ENCODE data around the gene GRXCR1.

Gene GRXCR1

DNA sequence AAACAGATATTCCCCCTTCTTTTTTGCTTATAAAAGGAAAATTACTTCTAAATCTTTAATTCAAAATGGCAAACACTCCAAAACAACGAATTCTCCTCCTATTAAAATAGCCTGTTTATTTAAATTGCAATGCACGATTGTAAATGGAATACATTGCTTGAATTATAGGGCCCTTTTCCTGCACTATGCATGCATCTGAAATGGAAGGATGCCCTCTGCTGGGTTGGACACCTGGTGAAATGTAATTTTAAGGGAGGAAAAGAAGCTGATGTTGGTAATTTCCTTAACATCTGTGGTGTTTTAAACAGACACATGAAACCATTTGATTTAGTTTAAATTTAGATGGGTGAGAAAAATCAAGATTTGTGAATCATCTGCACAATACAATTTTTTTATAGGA, 72.8 kb downstream of the GRXCR1 start:
- Mint-ChIP-seq H3K4me3 (no peak overlapping the region), H3K27me3 (no peaks in the 10 kb centered on the region), H3K27ac (no peak overlapping the region), H3K9me3 (peaks cover under 1% of the 10 kb centered on the region), H3K36me3 (ENCODE audit: low read depth) (no peaks in the 10 kb centered on the region), H3K4me1 (ENCODE audit: low read depth) (no peaks in the 10 kb centered on the region)
- intact Hi-C loops (cut with micrococcal nuclease), result no loop called here

DNA sequence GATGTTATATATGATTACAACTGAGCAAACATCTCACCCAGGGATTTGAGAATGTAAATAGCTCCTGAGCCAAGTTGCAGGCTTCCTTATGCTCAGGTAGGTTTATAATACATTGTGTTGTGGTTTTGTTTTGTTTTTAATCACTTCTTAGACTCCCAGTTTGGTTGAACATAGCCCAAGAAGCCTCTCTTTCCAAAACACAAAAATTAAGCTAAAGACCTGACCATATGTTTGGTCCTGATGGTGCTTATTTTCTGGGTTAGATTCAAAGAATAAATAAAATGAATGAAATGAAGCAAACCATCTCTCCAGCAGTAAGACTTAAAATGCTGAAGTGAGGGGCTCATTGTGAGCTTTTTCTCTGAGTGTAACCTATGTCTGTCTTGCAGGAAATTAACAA, 93.5 kb downstream of the GRXCR1 start:
- H3K27me3 Mint-ChIP-seq, result no peaks in the 10 kb centered on the region
- intact Hi-C loops (cut with micrococcal nuclease), result no loop called here
- no peak overlapping the region for H3K4me3 Mint-ChIP-seq
- no peaks in the 10 kb centered on the region for H3K36me3 Mint-ChIP-seq (ENCODE audit: low read depth)
- peaks cover 23% of the 10 kb centered on the region for H3K9me3 Mint-ChIP-seq
- no peak overlapping the region for H3K27ac Mint-ChIP-seq
- H3K4me1 Mint-ChIP-seq (ENCODE audit: low read depth), result no peaks in the 10 kb centered on the region

DNA sequence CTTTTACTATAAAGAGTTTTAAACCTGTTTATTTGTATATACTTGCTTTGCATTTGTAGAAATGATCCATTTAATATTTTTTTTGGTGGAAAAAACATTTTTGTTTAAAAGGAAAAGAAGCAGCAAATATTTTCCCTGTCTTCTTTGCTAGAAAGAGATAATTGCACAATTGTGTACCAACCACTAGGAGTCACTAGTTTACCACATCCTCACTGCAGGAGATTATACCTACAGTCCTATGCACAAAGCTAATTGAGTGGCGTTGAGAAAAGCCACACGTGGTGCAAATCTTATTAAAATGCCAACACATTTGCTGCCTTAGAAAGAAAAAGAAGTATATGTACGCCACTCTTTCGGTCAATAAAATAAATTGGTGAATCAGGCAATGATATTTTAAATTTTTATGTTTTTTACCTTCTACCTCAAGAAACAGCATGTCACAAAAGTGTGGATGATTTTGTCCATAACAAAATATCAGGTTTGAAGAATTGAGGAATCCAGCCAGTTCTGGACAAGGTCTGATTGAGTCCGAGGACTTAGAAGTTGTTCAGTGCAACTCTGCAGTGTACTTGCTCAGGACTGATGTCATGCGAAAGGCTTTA, 102.9 kb downstream of the GRXCR1 start:
- Mint-ChIP-seq H3K27me3 (no peaks in the 10 kb centered on the region), H3K36me3 (ENCODE audit: low read depth) (no peaks in the 10 kb centered on the region), H3K4me3 (no peak overlapping the region), H3K27ac (no peak overlapping the region), H3K4me1 (ENCODE audit: low read depth) (no peaks in the 10 kb centered on the region), H3K9me3 (no peaks in the 10 kb centered on the region)
- intact Hi-C loops (cut with micrococcal nuclease), result no loop called here

DNA sequence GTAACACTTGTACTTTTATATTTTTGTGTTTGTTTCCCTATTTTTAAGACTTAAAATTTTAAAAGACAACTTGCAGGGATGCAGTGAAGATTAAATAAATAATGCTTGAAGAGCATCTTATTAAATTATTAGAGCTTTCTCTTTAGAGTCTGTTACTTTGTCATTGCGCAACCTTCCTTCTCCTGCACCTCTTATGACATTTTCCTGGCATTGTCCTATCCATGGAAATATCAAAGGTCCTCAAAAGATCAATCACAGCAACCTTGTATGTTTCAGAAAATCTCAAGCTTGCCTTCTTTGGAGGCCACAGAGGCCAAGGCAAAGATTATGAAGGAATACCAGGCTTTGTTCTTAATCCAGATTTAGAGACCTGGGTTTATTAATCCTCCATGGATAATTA, 116.3 kb downstream of the GRXCR1 start:
- H3K36me3 Mint-ChIP-seq (ENCODE audit: low read depth), result no peaks in the 10 kb centered on the region
- no peaks in the 10 kb centered on the region for H3K27me3 Mint-ChIP-seq
- H3K4me3 Mint-ChIP-seq, result no peak overlapping the region
- no peak overlapping the region for H3K27ac Mint-ChIP-seq
- peaks cover 40% of the 10 kb centered on the region for H3K9me3 Mint-ChIP-seq
- H3K4me1 Mint-ChIP-seq (ENCODE audit: low read depth), result no peaks in the 10 kb centered on the region
- intact Hi-C loops (cut with micrococcal nuclease), result no loop called here

DNA sequence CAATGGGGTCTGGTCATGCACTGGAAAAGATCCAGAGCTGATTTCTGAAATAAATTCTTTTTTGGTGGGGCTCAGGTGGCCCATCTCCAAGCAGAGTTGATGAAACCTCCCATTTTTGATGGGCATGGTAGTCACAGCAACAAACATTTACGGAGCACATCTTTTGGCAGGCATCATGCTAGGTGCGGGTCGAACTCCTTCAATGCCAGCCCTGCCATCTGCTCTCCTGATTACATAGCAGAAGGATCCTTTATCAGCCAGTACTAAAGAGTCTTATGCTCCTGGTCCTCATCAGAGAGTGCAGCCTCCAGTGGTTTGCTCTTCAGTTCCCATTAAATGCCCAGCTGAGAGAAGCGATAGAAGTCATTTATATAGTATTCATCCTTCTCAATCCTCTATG, 121.7 kb downstream of the GRXCR1 start:
- Mint-ChIP-seq H3K27ac (no peak overlapping the region), H3K27me3 (no peaks in the 10 kb centered on the region), H3K9me3 (no peaks in the 10 kb centered on the region), H3K4me3 (no peak overlapping the region), H3K36me3 (ENCODE audit: low read depth) (no peaks in the 10 kb centered on the region), H3K4me1 (ENCODE audit: low read depth) (no peaks in the 10 kb centered on the region)
- intact Hi-C loops (cut with micrococcal nuclease), result no loop called here

DNA sequence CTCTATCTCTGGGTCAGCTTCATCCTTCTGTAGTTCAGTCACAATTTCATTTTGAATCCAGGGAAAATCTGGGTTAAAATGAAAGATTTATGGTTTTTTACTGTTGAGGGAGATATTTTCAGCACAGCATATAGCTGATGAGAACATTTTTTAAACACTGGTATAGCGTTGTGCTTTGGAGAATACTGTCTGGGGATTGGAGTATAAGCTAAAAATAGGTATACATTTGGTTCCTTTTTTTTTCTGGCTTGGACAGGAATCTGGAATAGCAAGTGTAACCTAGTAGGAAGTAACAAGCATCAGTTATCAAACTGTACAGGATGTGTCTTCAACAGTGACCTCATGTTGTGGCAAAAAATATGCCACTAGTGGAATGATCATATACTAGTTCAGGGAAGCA, 149.1 kb downstream of the GRXCR1 start:
- intact Hi-C loops (cut with micrococcal nuclease), result no loop called here
- Mint-ChIP-seq H3K27ac (no peak overlapping the region), H3K36me3 (ENCODE audit: low read depth) (no peaks in the 10 kb centered on the region), H3K9me3 (no peaks in the 10 kb centered on the region), H3K4me3 (no peak overlapping the region), H3K4me1 (ENCODE audit: low read depth) (no peaks in the 10 kb centered on the region), H3K27me3 (no peaks in the 10 kb centered on the region)

DNA sequence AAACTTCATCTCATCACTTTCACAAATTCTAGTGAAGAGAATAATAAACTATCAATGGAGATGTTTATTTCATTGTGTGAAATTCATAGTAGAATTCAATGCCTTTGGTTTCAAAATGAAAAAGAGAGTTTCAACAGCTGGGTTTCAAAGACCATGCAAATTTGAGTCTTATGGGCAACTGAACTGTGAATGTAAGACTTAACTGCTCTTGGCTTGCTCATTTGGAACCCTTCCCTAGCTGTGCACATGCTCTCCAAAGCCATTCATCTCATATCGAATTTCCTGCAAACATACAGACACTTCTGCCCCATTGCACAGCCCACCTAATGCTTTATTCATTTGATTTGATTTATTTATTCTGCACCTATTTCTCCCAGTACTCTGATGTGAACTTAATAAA, 154.5 kb downstream of the GRXCR1 start:
- no peak overlapping the region for H3K27ac Mint-ChIP-seq

DNA sequence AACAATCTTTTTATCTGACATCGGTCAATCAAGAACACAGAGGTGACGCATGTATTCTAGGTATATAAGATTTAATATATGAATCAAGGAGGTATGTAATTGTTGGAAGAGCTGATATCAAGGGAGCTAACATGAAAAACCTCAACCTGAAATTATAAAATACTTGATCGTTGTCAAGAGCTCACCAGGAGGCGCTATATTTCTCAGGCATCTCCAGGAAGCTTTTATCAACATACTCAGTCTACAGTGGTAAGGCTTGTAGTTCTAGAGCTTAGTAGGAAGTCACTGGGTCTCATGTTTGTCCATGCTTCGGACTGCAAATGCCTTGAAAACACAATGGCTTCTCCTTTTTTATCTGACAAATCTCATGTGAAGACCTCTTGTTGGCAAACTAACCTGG, 156.1 kb downstream of the GRXCR1 start:
- Mint-ChIP-seq H3K4me3 (no peak overlapping the region), H3K4me1 (ENCODE audit: low read depth) (no peaks in the 10 kb centered on the region), H3K36me3 (ENCODE audit: low read depth) (no peaks in the 10 kb centered on the region), H3K27me3 (no peaks in the 10 kb centered on the region), H3K9me3 (peaks cover 10% of the 10 kb centered on the region), H3K27ac (no peak overlapping the region)
- intact Hi-C loops (cut with micrococcal nuclease), result no loop called here

More for the DNA sequence above, 154.5 kb downstream of the GRXCR1 start:
- Mint-ChIP-seq H3K36me3 (ENCODE audit: low read depth) (no peaks in the 10 kb centered on the region), H3K4me1 (ENCODE audit: low read depth) (no peaks in the 10 kb centered on the region), H3K9me3 (peaks cover under 1% of the 10 kb centered on the region), H3K27me3 (no peaks in the 10 kb centered on the region), H3K4me3 (no peak overlapping the region)
- intact Hi-C loops (cut with micrococcal nuclease), result no loop called here

DNA sequence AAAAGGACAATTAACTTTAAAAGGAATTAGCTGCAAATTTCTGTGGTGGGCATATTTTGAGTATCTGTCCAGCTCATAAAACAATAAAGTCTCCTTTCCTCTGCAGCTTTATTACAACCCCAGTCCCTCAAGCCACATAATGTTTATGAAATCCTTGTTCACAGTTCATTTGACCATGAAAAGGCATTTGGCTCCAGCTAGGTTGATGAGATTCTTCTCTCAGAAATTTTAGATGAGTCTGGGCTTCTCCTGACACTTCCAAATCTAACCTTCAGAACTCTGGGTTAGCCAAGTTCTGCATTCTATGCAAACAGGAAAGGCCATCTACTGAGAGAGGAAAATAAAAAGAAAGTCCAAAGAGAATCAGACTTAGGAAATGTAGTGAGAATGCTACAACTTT, 156.8 kb downstream of the GRXCR1 start:
- no peak overlapping the region for H3K4me3 Mint-ChIP-seq
- H3K4me1 Mint-ChIP-seq (ENCODE audit: low read depth), result no peaks in the 10 kb centered on the region
- intact Hi-C loops (cut with micrococcal nuclease), result no loop called here
- no peaks in the 10 kb centered on the region for H3K27me3 Mint-ChIP-seq
- H3K36me3 Mint-ChIP-seq (ENCODE audit: low read depth), result no peaks in the 10 kb centered on the region
- H3K9me3 Mint-ChIP-seq, result peaks cover 10% of the 10 kb centered on the region
- no peak overlapping the region for H3K27ac Mint-ChIP-seq

DNA sequence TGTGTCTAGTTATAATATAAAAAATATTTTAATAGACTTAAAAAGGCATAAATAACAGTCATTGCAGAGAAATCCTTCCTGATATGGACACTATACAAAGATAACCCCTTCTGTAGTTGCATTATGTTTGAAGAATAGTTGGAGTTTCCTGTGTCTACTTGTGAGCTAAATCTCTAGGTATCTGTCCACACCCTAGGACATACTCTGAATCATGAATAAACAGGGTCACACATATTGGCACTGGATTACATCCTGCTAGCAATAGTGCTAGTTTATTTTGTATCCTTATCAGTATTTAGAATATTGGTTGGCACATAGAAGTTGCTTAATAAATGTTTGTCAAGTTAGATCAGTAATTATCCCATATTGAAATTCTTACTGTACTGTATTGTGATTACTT, 173.9 kb downstream of the GRXCR1 start:
- Mint-ChIP-seq H3K9me3 (peaks cover 12% of the 10 kb centered on the region), H3K4me1 (ENCODE audit: low read depth) (no peaks in the 10 kb centered on the region), H3K27ac (no peak overlapping the region), H3K27me3 (no peaks in the 10 kb centered on the region), H3K36me3 (ENCODE audit: low read depth) (no peaks in the 10 kb centered on the region), H3K4me3 (no peak overlapping the region)
- intact Hi-C loops (cut with micrococcal nuclease), result no loop called here

DNA sequence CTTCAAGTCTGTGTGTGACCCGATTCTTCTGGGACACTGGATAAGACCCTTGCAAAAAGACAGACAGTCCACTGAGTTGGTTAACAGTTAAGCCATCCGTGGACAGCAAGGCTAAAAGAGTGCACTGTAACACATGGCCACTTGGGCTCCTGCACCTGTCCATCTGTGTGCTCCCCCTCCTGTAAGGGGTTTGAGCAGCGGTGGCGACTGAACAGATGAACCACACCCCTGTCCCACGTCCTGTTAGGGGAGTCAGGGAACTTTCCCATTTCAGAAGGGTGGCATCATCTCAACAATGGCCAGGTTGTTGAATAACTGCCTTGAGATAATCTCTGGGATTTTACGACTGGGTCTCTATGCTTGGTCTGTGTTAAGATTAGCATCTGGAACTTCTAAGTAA, 178.6 kb downstream of the GRXCR1 start:
- intact Hi-C loops (cut with micrococcal nuclease), result no loop called here

More for the DNA sequence above, 178.6 kb downstream of the GRXCR1 start:
- peaks cover 48% of the 10 kb centered on the region for H3K9me3 Mint-ChIP-seq
- H3K36me3 Mint-ChIP-seq (ENCODE audit: low read depth), result no peaks in the 10 kb centered on the region
- H3K4me3 Mint-ChIP-seq, result no peak overlapping the region
- H3K27me3 Mint-ChIP-seq, result no peaks in the 10 kb centered on the region
- H3K4me1 Mint-ChIP-seq (ENCODE audit: low read depth), result no peaks in the 10 kb centered on the region
- no peak overlapping the region for H3K27ac Mint-ChIP-seq
